NB4 (cell line): Measurements from ENCODE around the gene TGFB2.

Source experiments
- DNase-seq: peaks from one replicate; pipeline ENCODE4 v3.0.0; 2010; ENCODE audit warnings: low read depth
- H3K4me3 ChIP-seq: one replicate; pipeline ENCODE4 v1.5.1; 2011; ENCODE audit warnings: mild to moderate bottlenecking, low read depth, low read length, moderate library complexity
- MYC ChIP-seq: IDR thresholded peaks from 2 replicates; pipeline ENCODE4 v1.6.1; 2011; ENCODE audit warnings: low read depth, low read length
- POLR2A ChIP-seq: IDR thresholded peaks from 2 replicates; pipeline ENCODE4 v1.6.1; 2011; ENCODE audit warnings: mild to moderate bottlenecking; ENCODE audit not compliant: insufficient read length; ENCODE audit errors: extremely low read depth
- TF ChIP-seq, protein P1 (sequence below): IDR thresholded peaks from 2 replicates; pipeline ENCODE4 v1.6.1; 2011; ENCODE audit warnings: low read depth, low read length
- TF ChIP-seq, protein P2 (sequence below): IDR thresholded peaks from one replicate; pipeline ENCODE4 v1.5.1; 2012; ENCODE audit warnings: low read depth, low read length

Gene TGFB2

DNA sequence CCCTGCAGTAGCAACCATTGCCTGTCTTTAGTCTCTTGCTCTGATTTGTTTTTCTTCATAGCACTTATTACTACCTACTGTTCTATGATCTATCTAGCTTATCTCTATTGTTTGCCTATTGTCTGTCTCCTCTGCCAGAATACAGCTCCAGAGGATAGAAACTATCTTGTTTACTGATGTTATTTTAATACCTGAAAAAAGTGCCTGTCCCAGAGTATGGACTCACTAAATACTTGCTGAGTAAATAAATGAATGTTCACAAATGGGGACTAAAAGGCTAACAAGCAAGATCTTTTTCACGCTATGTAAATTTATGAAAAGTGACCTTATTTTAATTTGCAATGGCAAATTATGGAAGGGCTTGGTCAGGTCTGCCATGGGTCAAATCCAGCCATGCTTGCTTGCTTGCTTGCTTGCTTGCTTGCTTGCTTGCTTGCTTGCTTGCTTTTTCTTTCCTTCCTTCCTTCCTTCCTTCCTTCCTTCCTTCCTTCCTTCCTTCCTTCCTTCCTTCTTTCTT, 145.3 kb downstream of the TGFB2 start:
- no peak for DNase-seq
- TF ChIP-seq, protein P1, sequence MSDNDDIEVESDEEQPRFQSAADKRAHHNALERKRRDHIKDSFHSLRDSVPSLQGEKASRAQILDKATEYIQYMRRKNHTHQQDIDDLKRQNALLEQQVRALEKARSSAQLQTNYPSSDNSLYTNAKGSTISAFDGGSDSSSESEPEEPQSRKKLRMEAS = no peak
- TF ChIP-seq POLR2A (no peak), MYC (no peak)
- H3K4me3 ChIP-seq = no peak overlapping the region

DNA sequence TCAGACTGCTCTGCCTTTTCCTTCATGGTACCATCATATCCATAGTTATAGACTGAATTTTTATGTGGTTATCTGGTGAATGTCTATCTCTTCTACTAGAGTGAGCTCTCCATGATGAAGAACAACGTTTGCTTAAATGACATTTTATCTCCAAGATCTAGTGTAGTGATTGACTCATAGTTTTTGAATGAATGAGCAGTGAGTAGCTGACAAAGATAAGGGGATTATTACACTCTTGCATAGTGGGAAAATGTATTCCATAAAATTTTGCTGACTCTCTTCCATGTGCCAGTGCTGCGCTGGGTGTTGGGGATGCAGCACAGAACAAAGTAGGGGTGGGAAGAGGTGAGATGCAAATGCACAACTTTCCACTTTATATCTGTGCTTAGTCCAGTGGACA, 147.7 kb downstream of the TGFB2 start:
- TF ChIP-seq, protein P2, sequence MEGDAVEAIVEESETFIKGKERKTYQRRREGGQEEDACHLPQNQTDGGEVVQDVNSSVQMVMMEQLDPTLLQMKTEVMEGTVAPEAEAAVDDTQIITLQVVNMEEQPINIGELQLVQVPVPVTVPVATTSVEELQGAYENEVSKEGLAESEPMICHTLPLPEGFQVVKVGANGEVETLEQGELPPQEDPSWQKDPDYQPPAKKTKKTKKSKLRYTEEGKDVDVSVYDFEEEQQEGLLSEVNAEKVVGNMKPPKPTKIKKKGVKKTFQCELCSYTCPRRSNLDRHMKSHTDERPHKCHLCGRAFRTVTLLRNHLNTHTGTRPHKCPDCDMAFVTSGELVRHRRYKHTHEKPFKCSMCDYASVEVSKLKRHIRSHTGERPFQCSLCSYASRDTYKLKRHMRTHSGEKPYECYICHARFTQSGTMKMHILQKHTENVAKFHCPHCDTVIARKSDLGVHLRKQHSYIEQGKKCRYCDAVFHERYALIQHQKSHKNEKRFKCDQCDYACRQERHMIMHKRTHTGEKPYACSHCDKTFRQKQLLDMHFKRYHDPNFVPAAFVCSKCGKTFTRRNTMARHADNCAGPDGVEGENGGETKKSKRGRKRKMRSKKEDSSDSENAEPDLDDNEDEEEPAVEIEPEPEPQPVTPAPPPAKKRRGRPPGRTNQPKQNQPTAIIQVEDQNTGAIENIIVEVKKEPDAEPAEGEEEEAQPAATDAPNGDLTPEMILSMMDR = no peak
- TF ChIP-seq POLR2A = no peak
- TF ChIP-seq, protein P1 = no peak
- no peak for TF ChIP-seq MYC
- DNase-seq = no peak
- H3K4me3 ChIP-seq = no peak overlapping the region

- DNase-seq = no peak
- no peak overlapping the region for H3K4me3 ChIP-seq
- no peak for TF ChIP-seq MYC
- no peak for TF ChIP-seq POLR2A
- TF ChIP-seq, protein P1 = no peak
- TF ChIP-seq, protein P2 = no peak
These were observed 148.8 kb downstream of the TGFB2 start for GRCh38 chr1:218493986-218494385.
